ENCODE data around the gene SCN3A.

Gene SCN3A

GRCh38 chr2:165086337-165086736 is 117.5 kb downstream of the SCN3A start:
- Histone ChIP-seq H3K4me1 (ENCODE audit: control insufficient read depth, insufficient read depth, low read length) (no peaks in the 10 kb centered on the region), H3K36me3 (ENCODE audit: control insufficient read depth, insufficient read depth, low read length) (no peaks in the 10 kb centered on the region), H3K4me3 (ENCODE audit: low read length) (no peak overlapping the region), H3K9ac (ENCODE audit: low read length) (no peak overlapping the region), H3K9me3 (ENCODE audit: control insufficient read depth, low read length) (no peaks in the 10 kb centered on the region), H3K27me3 (ENCODE audit: control insufficient read depth, insufficient read depth, low read length) (no peaks in the 10 kb centered on the region)

GRCh38 chr2:165083326-165083725 is 120.5 kb downstream of the SCN3A start:
- Histone ChIP-seq H3K9ac (ENCODE audit: low read length) (no peak overlapping the region), H3K36me3 (ENCODE audit: control insufficient read depth, insufficient read depth, low read length) (no peaks in the 10 kb centered on the region), H3K9me3 (ENCODE audit: control insufficient read depth, low read length) (no peaks in the 10 kb centered on the region), H3K27me3 (ENCODE audit: control insufficient read depth, insufficient read depth, low read length) (no peaks in the 10 kb centered on the region), H3K4me1 (ENCODE audit: control insufficient read depth, insufficient read depth, low read length) (no peaks in the 10 kb centered on the region), H3K4me3 (ENCODE audit: low read length) (no peak overlapping the region)

- Histone ChIP-seq H3K9ac (ENCODE audit: low read length) (no peak overlapping the region), H3K4me3 (ENCODE audit: low read length) (no peak overlapping the region), H3K36me3 (ENCODE audit: control insufficient read depth, insufficient read depth, low read length) (no peaks in the 10 kb centered on the region), H3K27me3 (ENCODE audit: control insufficient read depth, insufficient read depth, low read length) (no peaks in the 10 kb centered on the region), H3K9me3 (ENCODE audit: control insufficient read depth, low read length) (no peaks in the 10 kb centered on the region), H3K4me1 (ENCODE audit: control insufficient read depth, insufficient read depth, low read length) (no peaks in the 10 kb centered on the region)
Observed at GRCh38 chr2:165082479-165082878, 121.4 kb downstream of the SCN3A start.

- Histone ChIP-seq H3K9ac (ENCODE audit: low read length) (no peak overlapping the region), H3K27me3 (ENCODE audit: control insufficient read depth, insufficient read depth, low read length) (no peaks in the 10 kb centered on the region), H3K36me3 (ENCODE audit: control insufficient read depth, insufficient read depth, low read length) (no peaks in the 10 kb centered on the region), H3K9me3 (ENCODE audit: control insufficient read depth, low read length) (no peaks in the 10 kb centered on the region), H3K4me1 (ENCODE audit: control insufficient read depth, insufficient read depth, low read length) (no peaks in the 10 kb centered on the region), H3K4me3 (ENCODE audit: low read length) (no peak overlapping the region)
Observed at GRCh38 chr2:165081276-165081675, 122.6 kb downstream of the SCN3A start.

DNA sequence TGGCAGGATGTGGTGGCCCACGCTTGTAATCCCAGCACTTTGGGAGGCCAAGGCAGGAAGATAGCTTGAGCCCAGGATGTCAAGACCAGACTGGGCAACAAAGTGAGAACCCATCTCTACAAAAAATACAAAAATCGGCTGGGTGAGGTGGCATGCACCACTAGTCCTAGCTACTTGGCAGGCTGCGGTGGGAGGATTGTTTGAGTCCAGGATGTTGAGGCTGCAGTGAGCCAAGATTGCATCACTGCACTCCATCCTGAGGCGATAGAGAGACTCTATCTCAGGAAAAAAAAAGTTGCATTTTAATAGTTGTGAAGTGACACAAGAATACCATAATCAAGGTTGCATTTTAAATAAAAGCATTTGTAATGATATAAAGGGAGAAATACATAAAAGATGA is 124.4 kb downstream of the SCN3A start:
- Histone ChIP-seq H3K9me3 (ENCODE audit: control insufficient read depth, low read length) (no peaks in the 10 kb centered on the region), H3K36me3 (ENCODE audit: control insufficient read depth, insufficient read depth, low read length) (no peaks in the 10 kb centered on the region), H3K27me3 (ENCODE audit: control insufficient read depth, insufficient read depth, low read length) (no peaks in the 10 kb centered on the region), H3K9ac (ENCODE audit: low read length) (no peak overlapping the region), H3K4me3 (ENCODE audit: low read length) (no peak overlapping the region), H3K4me1 (ENCODE audit: control insufficient read depth, insufficient read depth, low read length) (no peaks in the 10 kb centered on the region)

GRCh38 chr2:165078913-165079312 is 124.9 kb downstream of the SCN3A start:
- Histone ChIP-seq H3K9ac (ENCODE audit: low read length) (no peak overlapping the region), H3K4me1 (ENCODE audit: control insufficient read depth, insufficient read depth, low read length) (no peaks in the 10 kb centered on the region), H3K27me3 (ENCODE audit: control insufficient read depth, insufficient read depth, low read length) (no peaks in the 10 kb centered on the region), H3K4me3 (ENCODE audit: low read length) (no peak overlapping the region), H3K9me3 (ENCODE audit: control insufficient read depth, low read length) (no peaks in the 10 kb centered on the region), H3K36me3 (ENCODE audit: control insufficient read depth, insufficient read depth, low read length) (no peaks in the 10 kb centered on the region)

GRCh38 chr2:165074884-165075283 is 129.0 kb downstream of the SCN3A start:
- Histone ChIP-seq H3K9me3 (ENCODE audit: control insufficient read depth, low read length) (no peaks in the 10 kb centered on the region), H3K27me3 (ENCODE audit: control insufficient read depth, insufficient read depth, low read length) (no peaks in the 10 kb centered on the region), H3K36me3 (ENCODE audit: control insufficient read depth, insufficient read depth, low read length) (no peaks in the 10 kb centered on the region), H3K9ac (ENCODE audit: low read length) (no peak overlapping the region), H3K4me3 (ENCODE audit: low read length) (no peak overlapping the region), H3K4me1 (ENCODE audit: control insufficient read depth, insufficient read depth, low read length) (no peaks in the 10 kb centered on the region)

DNA sequence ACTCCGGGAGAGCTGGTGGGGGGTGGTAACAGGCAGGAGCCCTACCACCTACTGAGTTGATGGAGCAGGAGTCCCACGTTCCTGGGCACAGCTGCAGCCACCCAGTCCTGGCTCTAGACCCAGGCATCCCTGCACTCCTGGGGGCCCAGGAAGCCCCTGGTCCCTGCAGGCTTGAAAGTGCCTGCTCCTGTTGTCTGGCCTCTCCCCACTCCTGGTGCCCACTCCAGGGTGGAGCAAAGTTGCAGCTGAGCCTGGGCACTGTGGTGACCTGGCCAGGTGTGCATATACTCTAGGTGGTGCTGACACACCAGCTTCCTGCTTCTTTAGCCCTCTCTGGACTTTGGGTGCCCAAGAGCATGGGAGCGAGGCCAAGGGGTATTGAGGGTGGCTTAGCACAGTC is 129.5 kb downstream of the SCN3A start:
- no peaks in the 10 kb centered on the region for H3K36me3 ChIP-seq (ENCODE audit: control insufficient read depth, insufficient read depth, low read length)
- H3K4me3 ChIP-seq (ENCODE audit: low read length): no peak overlapping the region
- H3K27me3 ChIP-seq (ENCODE audit: control insufficient read depth, insufficient read depth, low read length): no peaks in the 10 kb centered on the region
- no peaks in the 10 kb centered on the region for H3K9me3 ChIP-seq (ENCODE audit: control insufficient read depth, low read length)
- H3K4me1 ChIP-seq (ENCODE audit: control insufficient read depth, insufficient read depth, low read length): no peaks in the 10 kb centered on the region
- no peak overlapping the region for H3K9ac ChIP-seq (ENCODE audit: low read length)

DNA sequence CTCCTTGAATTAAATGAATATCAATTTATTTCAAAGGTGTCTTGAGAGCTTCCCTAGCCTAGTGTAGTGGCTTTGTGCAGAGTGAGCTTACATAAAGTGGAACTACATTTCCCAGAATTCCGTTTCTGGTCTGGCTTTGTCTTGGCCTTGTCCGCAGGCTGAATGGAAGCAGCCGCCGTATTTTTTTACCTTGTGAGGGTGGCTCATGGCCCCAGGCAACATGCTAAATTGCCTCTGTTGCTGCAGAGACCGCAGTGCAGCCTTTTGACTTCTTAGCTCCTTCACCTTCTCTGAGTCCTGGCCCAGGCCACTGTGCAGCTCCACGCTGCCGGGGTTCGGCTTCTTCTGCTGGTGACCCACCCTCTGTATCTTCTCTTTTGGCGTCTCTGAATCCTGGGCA is 133.8 kb downstream of the SCN3A start:
- Histone ChIP-seq H3K4me3 (ENCODE audit: low read length) (no peak overlapping the region), H3K36me3 (ENCODE audit: control insufficient read depth, insufficient read depth, low read length) (no peaks in the 10 kb centered on the region), H3K27me3 (ENCODE audit: control insufficient read depth, insufficient read depth, low read length) (no peaks in the 10 kb centered on the region), H3K4me1 (ENCODE audit: control insufficient read depth, insufficient read depth, low read length) (no peaks in the 10 kb centered on the region), H3K9ac (ENCODE audit: low read length) (no peak overlapping the region), H3K9me3 (ENCODE audit: control insufficient read depth, low read length) (no peaks in the 10 kb centered on the region)

GRCh38 chr2:165069151-165069550 is 134.7 kb downstream of the SCN3A start:
- Histone ChIP-seq H3K36me3 (ENCODE audit: control insufficient read depth, insufficient read depth, low read length) (no peaks in the 10 kb centered on the region), H3K9ac (ENCODE audit: low read length) (no peak overlapping the region), H3K4me3 (ENCODE audit: low read length) (no peak overlapping the region), H3K9me3 (ENCODE audit: control insufficient read depth, low read length) (no peaks in the 10 kb centered on the region), H3K27me3 (ENCODE audit: control insufficient read depth, insufficient read depth, low read length) (no peaks in the 10 kb centered on the region), H3K4me1 (ENCODE audit: control insufficient read depth, insufficient read depth, low read length) (no peaks in the 10 kb centered on the region)

DNA sequence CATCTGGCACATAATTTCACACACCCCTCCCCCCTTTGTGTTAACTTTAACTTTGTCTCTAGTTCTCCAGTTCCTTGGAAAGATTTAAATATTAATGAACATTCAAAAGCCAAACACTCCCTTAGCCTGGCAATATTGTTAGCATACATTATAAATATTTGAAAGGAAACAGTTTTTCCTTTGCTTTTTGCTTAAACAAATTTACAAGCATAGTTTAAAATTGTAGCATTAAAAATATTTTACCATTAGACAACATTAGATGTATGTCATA is 135.4 kb downstream of the SCN3A start:
- H3K9ac ChIP-seq (ENCODE audit: low read length): no peak overlapping the region
- H3K4me1 ChIP-seq (ENCODE audit: control insufficient read depth, insufficient read depth, low read length): no peaks in the 10 kb centered on the region
- no peaks in the 10 kb centered on the region for H3K9me3 ChIP-seq (ENCODE audit: control insufficient read depth, low read length)
- no peaks in the 10 kb centered on the region for H3K27me3 ChIP-seq (ENCODE audit: control insufficient read depth, insufficient read depth, low read length)
- no peak overlapping the region for H3K4me3 ChIP-seq (ENCODE audit: low read length)
- H3K36me3 ChIP-seq (ENCODE audit: control insufficient read depth, insufficient read depth, low read length): no peaks in the 10 kb centered on the region

- H3K36me3 ChIP-seq (ENCODE audit: control insufficient read depth, insufficient read depth, low read length): no peaks in the 10 kb centered on the region
- no peak overlapping the region for H3K4me3 ChIP-seq (ENCODE audit: low read length)
- no peak overlapping the region for H3K9ac ChIP-seq (ENCODE audit: low read length)
- H3K4me1 ChIP-seq (ENCODE audit: control insufficient read depth, insufficient read depth, low read length): no peaks in the 10 kb centered on the region
- H3K9me3 ChIP-seq (ENCODE audit: control insufficient read depth, low read length): no peaks in the 10 kb centered on the region
- no peaks in the 10 kb centered on the region for H3K27me3 ChIP-seq (ENCODE audit: control insufficient read depth, insufficient read depth, low read length)
Observed at GRCh38 chr2:165067643-165068486, 136.0 kb downstream of the SCN3A start.

DNA sequence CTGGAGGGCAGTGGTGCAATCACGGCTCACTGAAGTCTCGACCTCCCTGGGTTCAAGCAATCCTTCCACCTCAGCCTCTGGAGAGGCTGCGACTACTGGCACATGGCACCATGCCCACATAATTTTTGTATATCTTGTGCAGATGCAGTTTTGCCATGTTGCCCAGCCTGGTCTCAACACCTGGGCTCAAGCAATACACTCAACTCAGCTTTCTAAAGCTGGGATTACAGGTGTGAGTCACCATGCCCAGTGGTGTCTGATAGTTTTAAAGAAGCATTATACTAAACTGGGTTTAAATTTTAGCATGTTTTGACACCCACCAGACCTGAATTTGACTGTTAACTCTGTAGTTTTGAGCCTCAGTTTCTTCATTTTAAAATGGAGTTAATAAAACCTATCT is 139.1 kb downstream of the SCN3A start:
- H3K27me3 ChIP-seq (ENCODE audit: control insufficient read depth, insufficient read depth, low read length): no peaks in the 10 kb centered on the region
- no peak overlapping the region for H3K9ac ChIP-seq (ENCODE audit: low read length)
- no peak overlapping the region for H3K4me3 ChIP-seq (ENCODE audit: low read length)
- no peaks in the 10 kb centered on the region for H3K36me3 ChIP-seq (ENCODE audit: control insufficient read depth, insufficient read depth, low read length)
- H3K9me3 ChIP-seq (ENCODE audit: control insufficient read depth, low read length): no peaks in the 10 kb centered on the region
- no peaks in the 10 kb centered on the region for H3K4me1 ChIP-seq (ENCODE audit: control insufficient read depth, insufficient read depth, low read length)
